ENCODE data around the gene PLD4.

DNA sequence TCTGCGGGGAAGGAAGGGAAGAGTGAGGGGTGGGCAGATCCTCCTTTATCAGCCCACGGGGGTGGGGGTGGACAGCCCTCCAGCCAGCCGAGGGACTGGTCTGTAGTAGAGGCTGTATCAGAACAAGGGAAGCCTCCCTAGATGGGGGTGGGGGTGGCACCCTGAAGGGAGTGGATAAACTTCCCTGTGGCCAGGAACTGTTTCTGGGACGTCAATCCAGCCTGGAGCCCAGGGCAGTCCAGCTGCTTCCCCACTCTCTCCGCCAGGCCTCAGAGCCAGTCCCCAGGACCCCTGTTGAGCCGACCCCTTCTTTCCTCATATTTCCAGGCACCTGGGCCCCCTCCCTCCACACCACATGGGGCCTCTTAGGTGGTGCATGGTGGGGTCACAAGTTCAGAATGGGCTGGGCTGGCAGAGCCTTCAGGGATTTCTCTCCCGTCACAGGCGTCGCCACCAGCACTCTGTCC lies 6.7 kb downstream of the PLD4 start:
- TF ChIP-seq, protein P1, sequence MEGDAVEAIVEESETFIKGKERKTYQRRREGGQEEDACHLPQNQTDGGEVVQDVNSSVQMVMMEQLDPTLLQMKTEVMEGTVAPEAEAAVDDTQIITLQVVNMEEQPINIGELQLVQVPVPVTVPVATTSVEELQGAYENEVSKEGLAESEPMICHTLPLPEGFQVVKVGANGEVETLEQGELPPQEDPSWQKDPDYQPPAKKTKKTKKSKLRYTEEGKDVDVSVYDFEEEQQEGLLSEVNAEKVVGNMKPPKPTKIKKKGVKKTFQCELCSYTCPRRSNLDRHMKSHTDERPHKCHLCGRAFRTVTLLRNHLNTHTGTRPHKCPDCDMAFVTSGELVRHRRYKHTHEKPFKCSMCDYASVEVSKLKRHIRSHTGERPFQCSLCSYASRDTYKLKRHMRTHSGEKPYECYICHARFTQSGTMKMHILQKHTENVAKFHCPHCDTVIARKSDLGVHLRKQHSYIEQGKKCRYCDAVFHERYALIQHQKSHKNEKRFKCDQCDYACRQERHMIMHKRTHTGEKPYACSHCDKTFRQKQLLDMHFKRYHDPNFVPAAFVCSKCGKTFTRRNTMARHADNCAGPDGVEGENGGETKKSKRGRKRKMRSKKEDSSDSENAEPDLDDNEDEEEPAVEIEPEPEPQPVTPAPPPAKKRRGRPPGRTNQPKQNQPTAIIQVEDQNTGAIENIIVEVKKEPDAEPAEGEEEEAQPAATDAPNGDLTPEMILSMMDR (IDR thresholded peaks at IDR 0.05; ENCODE audit: insufficient read depth, low read length, poor library complexity, severe bottlenecking), result no peak
- no peak for TF ChIP-seq EZH2phosphoT487 (conservative IDR thresholded peaks at IDR 0.05; ENCODE audit: low read length)
